Activated CD8-positive, alpha-beta T cell treated with anti-CD3 and anti-CD28 coated beads, Interleukin-2, amount 10 ng/mL, durations not matched to agents 7 days and 5 days (primary cell): ENCODE measurements around the gene MLXIP. TPM values are rescaled to one million over a fixed set of nuclear protein-coding genes. Genes with fewer than 3 reads are reported as not detected.
"Not testable (repeated sequence)": the region's sequence is repeated elsewhere in the genome, so short reads cannot be mapped to it uniquely, and the experiment has no call there.

Source experiments
- ATAC-seq: fragments of 150-1000 bp; cut with Tn5 transposase; one replicate; pipeline ENCODE4 v1.10.0; 2021; ENCODE audit warnings: moderate library complexity
- CTCF ChIA-PET: fragments of 350-600 bp; sonication (Branson Sonifier 250); formaldehyde crosslinking; loops from one replicate; lab custom pipeline; 2021; ENCODE audit warnings: antibody characterized with exemption; lab: Charles Lee
- POLR2A ChIA-PET: fragments of 350-600 bp; sonication (Branson Sonifier 250); formaldehyde crosslinking; loops from one replicate; lab custom pipeline; 2021; ENCODE audit warnings: antibody characterized with exemption; lab: Charles Lee
- DNase-seq: peaks from one replicate; pipeline ENCODE4 v3.0.0-alpha.2; 2020
- H3K27ac Mint-ChIP-seq: one replicate; pipeline ENCODE4 v1.8.0; 2021; ENCODE audit warnings: mild to moderate bottlenecking, mixed read lengths
- H3K27me3 Mint-ChIP-seq: one replicate; pipeline ENCODE4 v1.8.0; 2021; ENCODE audit warnings: low read depth, mixed read lengths
- H3K36me3 Mint-ChIP-seq: one replicate; pipeline ENCODE4 v1.8.0; 2021; ENCODE audit warnings: low read depth, mixed read lengths
- H3K4me1 Mint-ChIP-seq: one replicate; pipeline ENCODE4 v1.8.0; 2021; ENCODE audit warnings: low read depth, mixed read lengths
- H3K4me3 Mint-ChIP-seq: one replicate; pipeline ENCODE4 v1.8.0; 2021; ENCODE audit warnings: mild to moderate bottlenecking, mixed read lengths
- H3K9me3 Mint-ChIP-seq: one replicate; pipeline ENCODE4 v1.8.0; 2022; ENCODE audit warnings: mixed read lengths; ENCODE audit not compliant: insufficient read depth
- total RNA-seq, 2 experiments: library from RNA; stranded (reverse); gene quantifications; one replicate each; pipeline ENCODE4 v1.2.3, GENCODE V29; 2021

MLXIP gene
- total RNA-seq, 2 experiments from 2014 or later = 38.8 to 42.7 TPM

GRCh38 chr12:122097927-122098756 is 19.6 kb downstream of the MLXIP start:
- peaks cover 16% of the 10 kb centered on the region for H3K36me3 Mint-ChIP-seq
- ATAC-seq (no peak), DNase-seq (no peak)
- no peaks in the 10 kb centered on the region for H3K9me3 Mint-ChIP-seq
- ChIA-PET CTCF (interaction anchor here (0.8 to 3.1 kb wide), 5 partner anchors 9 to 25 kb away, joined by 3 to 12 read pairs (median 8); no protein-coding TSS in a partner anchor), POLR2A (interaction anchor here (1.0 to 2.5 kb wide), 4 partner anchors 12 to 32 kb away, joined by 3 to 10 read pairs (median 4); no protein-coding TSS in a partner anchor)
- peaks cover 59% of the 10 kb centered on the region for H3K4me1 Mint-ChIP-seq
- peak overlapping the region; percentile 66 for H3K27ac Mint-ChIP-seq
- H3K27me3 Mint-ChIP-seq = no peaks in the 10 kb centered on the region
- no peak overlapping the region for H3K4me3 Mint-ChIP-seq

GRCh38 chr12:122099280-122099749 is 20.8 kb downstream of the MLXIP start:
- CTCF ChIA-PET = interaction anchor here (1.3 to 3.1 kb wide), 4 partner anchors 11 to 24 kb away, joined by 4 to 12 read pairs (median 6); no protein-coding TSS in a partner anchor
- Mint-ChIP-seq H3K4me3 (peak overlapping the region; percentile 32), H3K27ac (peak overlapping the region; percentile 80), H3K4me1 (peaks cover 63% of the 10 kb centered on the region), H3K27me3 (no peaks in the 10 kb centered on the region), H3K9me3 (no peaks in the 10 kb centered on the region), H3K36me3 (peaks cover 20% of the 10 kb centered on the region)
- POLR2A ChIA-PET = interaction anchor here (1.0 to 1.4 kb wide), 2 partner anchors 13 to 19 kb away, joined by 4 to 10 read pairs; no protein-coding TSS in a partner anchor
- DNase-seq = no peak
- peak; percentile 18 for ATAC-seq

DNA sequence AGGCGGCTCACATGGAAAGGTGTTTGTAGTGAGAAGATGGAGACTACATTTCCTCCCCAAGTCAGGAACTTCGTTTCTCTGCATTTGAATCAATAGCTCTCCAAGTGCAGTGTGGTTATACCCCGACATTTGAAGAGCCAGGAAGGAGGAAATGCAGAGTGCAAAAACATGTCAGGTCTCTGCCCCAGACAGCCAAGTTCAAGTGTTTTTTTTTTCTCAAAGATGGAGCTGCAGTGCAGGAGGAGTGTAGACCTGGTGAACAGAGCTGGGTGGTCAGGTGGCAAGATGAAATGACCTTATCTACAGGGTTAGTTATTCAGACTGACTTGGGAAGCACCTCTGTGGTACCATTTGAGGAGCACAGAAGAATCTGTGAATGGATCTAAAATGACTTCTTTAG is 21.3 kb downstream of the MLXIP start:
- peak; percentile 52 for ATAC-seq
- Mint-ChIP-seq H3K27me3 (no peaks in the 10 kb centered on the region), H3K4me1 (peaks cover 68% of the 10 kb centered on the region), H3K4me3 (peak overlapping the region; percentile 32), H3K36me3 (peaks cover 22% of the 10 kb centered on the region), H3K9me3 (no peaks in the 10 kb centered on the region), H3K27ac (peak overlapping the region; percentile 80)
- ChIA-PET CTCF (interaction anchor here (0.7 to 1.9 kb wide), 5 partner anchors 11 to 23 kb away, joined by 3 to 8 read pairs (median 4); no protein-coding TSS in a partner anchor), POLR2A (interaction anchor here (1.4 kb wide), 1 partner anchor 19 kb away, joined by 10 read pairs; no protein-coding TSS in a partner anchor)
- DNase-seq = no peak

DNA sequence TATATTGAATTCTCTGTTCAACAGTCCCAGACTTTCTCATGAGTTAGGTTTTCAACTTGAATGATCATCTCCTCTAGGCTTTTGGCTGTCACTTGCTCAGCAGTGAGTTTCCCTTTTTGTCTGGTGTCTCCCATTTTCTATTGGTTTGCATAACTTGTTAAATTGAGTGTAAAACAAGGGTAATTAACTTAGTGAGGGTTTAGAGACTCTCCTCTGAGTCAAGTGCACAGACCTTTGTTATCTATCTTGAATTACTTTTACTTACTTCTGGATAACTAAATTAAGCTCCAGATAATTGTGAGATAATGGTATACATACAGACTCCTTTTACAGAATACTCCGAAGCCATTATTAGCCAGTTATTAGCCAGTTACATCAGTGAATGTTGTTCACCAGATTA is 22.0 kb downstream of the MLXIP start:
- Mint-ChIP-seq H3K4me1 (peaks cover 76% of the 10 kb centered on the region), H3K9me3 (no peaks in the 10 kb centered on the region), H3K27ac (peak overlapping the region; percentile 27), H3K27me3 (no peaks in the 10 kb centered on the region), H3K36me3 (peaks cover 24% of the 10 kb centered on the region), H3K4me3 (peak overlapping the region; percentile 23)
- no peak for ATAC-seq
- ChIA-PET POLR2A (interaction anchor here (1.4 kb wide), 1 partner anchor 20 kb away, joined by 10 read pairs; no protein-coding TSS in a partner anchor), CTCF (interaction anchor here (0.8 to 1.9 kb wide), 5 partner anchors 14 to 23 kb away, joined by 3 to 8 read pairs (median 4); no protein-coding TSS in a partner anchor)
- DNase-seq = no peak

DNA sequence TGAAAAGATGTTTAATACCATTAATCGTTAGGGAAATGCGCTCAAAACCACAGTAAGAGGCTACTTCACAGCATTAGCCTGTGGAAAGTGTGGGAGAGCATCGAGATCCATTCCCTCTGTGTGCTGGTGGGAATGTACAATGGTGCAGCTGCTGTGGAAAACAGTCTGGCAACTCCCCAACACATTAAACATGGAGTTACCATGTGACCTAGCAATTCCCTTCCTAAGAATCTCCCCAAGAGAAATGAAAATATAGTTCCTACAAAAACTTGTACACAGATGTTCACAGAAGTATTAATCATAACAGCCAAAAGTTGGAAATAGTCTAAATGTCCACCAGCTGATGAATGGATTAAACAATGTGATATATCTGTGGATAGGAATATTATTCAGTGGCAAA is 23.8 kb downstream of the MLXIP start:
- H3K4me3 Mint-ChIP-seq = no peak overlapping the region
- H3K4me1 Mint-ChIP-seq = peaks cover 80% of the 10 kb centered on the region

DNA sequence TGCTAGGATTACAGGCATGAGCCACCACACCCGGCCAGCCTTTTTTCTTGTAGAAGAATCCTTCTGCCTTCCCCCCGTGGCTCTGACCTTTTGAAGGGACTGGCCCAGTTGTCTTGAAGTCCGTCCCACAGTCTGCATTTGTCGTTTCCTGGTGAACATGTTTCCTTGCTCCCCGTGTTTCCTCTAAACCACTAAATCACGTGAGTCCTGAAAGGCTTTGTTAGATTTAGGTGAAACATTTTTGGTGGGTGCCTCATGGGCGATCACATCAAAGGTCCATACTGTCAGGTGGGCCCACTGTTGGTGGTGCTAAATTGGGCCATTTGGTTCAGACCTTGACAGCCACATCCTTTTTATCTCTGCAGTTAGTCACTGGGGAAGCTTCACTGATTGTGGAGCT is 26.3 kb downstream of the MLXIP start:
- DNase-seq (peak; percentile 38), ATAC-seq (peak; percentile 47)
- POLR2A ChIA-PET = interaction anchor here (1.5 kb wide), 1 partner anchor 22 kb away, joined by 5 read pairs; no protein-coding TSS in a partner anchor
- H3K27me3 Mint-ChIP-seq = no peaks in the 10 kb centered on the region
- peak overlapping the region; percentile 48 for H3K4me3 Mint-ChIP-seq
- peak overlapping the region; percentile 74 for H3K27ac Mint-ChIP-seq
- no peaks in the 10 kb centered on the region for H3K9me3 Mint-ChIP-seq
- CTCF ChIA-PET = interaction anchor here (0.9 to 5.4 kb wide), 4 partner anchors 15 to 50 kb away, joined by 3 to 30 read pairs (median 6); partner anchors contain the start of gene MLXIP
- peaks cover 24% of the 10 kb centered on the region for H3K36me3 Mint-ChIP-seq
- H3K4me1 Mint-ChIP-seq = peaks cover 71% of the 10 kb centered on the region

More for the DNA sequence above, 23.8 kb downstream of the MLXIP start:
- ChIA-PET CTCF (interaction anchor here (0.8 to 2.1 kb wide), 3 partner anchors 18 to 48 kb away, joined by 3 to 9 read pairs (median 3); no protein-coding TSS in a partner anchor), POLR2A (interaction anchor here (0.6 kb wide), 1 partner anchor 346 kb away, joined by 3 read pairs; no protein-coding TSS in a partner anchor)
- Mint-ChIP-seq H3K27ac (no peak overlapping the region), H3K36me3 (peaks cover 25% of the 10 kb centered on the region), H3K27me3 (no peaks in the 10 kb centered on the region), H3K9me3 (no peaks in the 10 kb centered on the region)
- ATAC-seq = no peak
- no peak for DNase-seq

GRCh38 chr12:122105496-122105895 is 26.9 kb downstream of the MLXIP start:
- DNase-seq, ATAC-seq, H3K4me3 Mint-ChIP-seq, H3K9me3 Mint-ChIP-seq, H3K27me3 Mint-ChIP-seq: not testable (repeated sequence)
- peaks cover 68% of the 10 kb centered on the region for H3K4me1 Mint-ChIP-seq
- peak overlapping the region; percentile 65 for H3K27ac Mint-ChIP-seq
- CTCF ChIA-PET = interaction anchor here (0.9 to 5.4 kb wide), 5 partner anchors 10 to 51 kb away, joined by 3 to 30 read pairs (median 5); partner anchors contain the start of gene MLXIP
- POLR2A ChIA-PET = interaction anchor here (1.0 to 1.5 kb wide), 2 partner anchors 23 to 27 kb away, joined by 4 to 5 read pairs; partner anchors contain the start of gene MLXIP
- peaks cover 25% of the 10 kb centered on the region for H3K36me3 Mint-ChIP-seq

- POLR2A ChIA-PET = no interaction called here
- CTCF ChIA-PET = interaction anchor here (0.9 to 5.4 kb wide), 7 partner anchors 11 to 52 kb away, joined by 3 to 30 read pairs (median 4); partner anchors contain the start of gene MLXIP
Measured at GRCh38 chr12:122106843-122107242, 28.3 kb downstream of the MLXIP start.

GRCh38 chr12:122107261-122107660 is 28.7 kb downstream of the MLXIP start:
- H3K9me3 Mint-ChIP-seq = no peaks in the 10 kb centered on the region
- peaks cover 21% of the 10 kb centered on the region for H3K36me3 Mint-ChIP-seq
- DNase-seq (no peak), ATAC-seq (no peak)
- peaks cover 64% of the 10 kb centered on the region for H3K4me1 Mint-ChIP-seq
- H3K27ac Mint-ChIP-seq = peak overlapping the region; percentile 48
- no peaks in the 10 kb centered on the region for H3K27me3 Mint-ChIP-seq
- CTCF ChIA-PET = interaction anchor here (0.9 to 5.4 kb wide), 7 partner anchors 16 to 53 kb away, joined by 3 to 30 read pairs (median 4); partner anchors contain the start of gene MLXIP
- POLR2A ChIA-PET = no interaction called here
- no peak overlapping the region for H3K4me3 Mint-ChIP-seq

More at GRCh38 chr12:122106843-122107242, 28.3 kb downstream of the MLXIP start:
- H3K9me3 Mint-ChIP-seq = no peaks in the 10 kb centered on the region
- DNase-seq = no peak
- H3K4me3 Mint-ChIP-seq = no peak overlapping the region
- no peak for ATAC-seq
- no peaks in the 10 kb centered on the region for H3K27me3 Mint-ChIP-seq
- H3K36me3 Mint-ChIP-seq = peaks cover 22% of the 10 kb centered on the region
- H3K27ac Mint-ChIP-seq = no peak overlapping the region
- peaks cover 64% of the 10 kb centered on the region for H3K4me1 Mint-ChIP-seq

- no peaks in the 10 kb centered on the region for H3K9me3 Mint-ChIP-seq
- H3K27me3 Mint-ChIP-seq = no peaks in the 10 kb centered on the region
- DNase-seq (no peak), ATAC-seq (no peak)
- H3K4me1 Mint-ChIP-seq = peaks cover 37% of the 10 kb centered on the region
- H3K36me3 Mint-ChIP-seq = peaks cover 8% of the 10 kb centered on the region
- H3K27ac Mint-ChIP-seq = no peak overlapping the region
- ChIA-PET POLR2A (no interaction called here), CTCF (interaction anchor here (1.1 to 2.1 kb wide), 2 partner anchors 10 to 31 kb away, joined by 3 to 5 read pairs; no protein-coding TSS in a partner anchor)
- H3K4me3 Mint-ChIP-seq = no peak overlapping the region
Measured at GRCh38 chr12:122111089-122111641, 32.6 kb downstream of the MLXIP start.
